Hepatocyte (in vitro differentiated cells): ENCODE data around the gene OSBP2. TPM values are rescaled to one million over a fixed set of nuclear protein-coding genes. Genes with fewer than 3 reads are reported as not detected.

Experiments used
- DNase-seq: peaks from one replicate; pipeline ENCODE4 v3.0.0-alpha.2; 2016; ENCODE audit warnings: low spot score
- H2AFZ ChIP-seq: fragments of 200-600 bp; sonication (generic); 2 replicates; pipeline ENCODE4 v1.6.0; 2016; ENCODE audit warnings: antibody characterized with exemption, mild to moderate bottlenecking
- H3K27ac ChIP-seq: fragments of 200-600 bp; sonication (generic); 2 replicates; pipeline ENCODE4 v1.5.1; 2016; ENCODE audit warnings: mild to moderate bottlenecking
- H3K27me3 ChIP-seq: fragments of 200-600 bp; sonication (generic); 2 replicates; pipeline ENCODE4 v1.6.1; 2016
- H3K36me3 ChIP-seq: fragments of 200-600 bp; sonication (generic); replicated peaks from 2 replicates; pipeline ENCODE4 v1.5.1; 2016; ENCODE audit warnings: low read depth; ENCODE audit not compliant: insufficient read depth
- H3K4me1 ChIP-seq: fragments of 200-600 bp; sonication (generic); 2 replicates; pipeline ENCODE4 v1.5.1; 2016; ENCODE audit warnings: mild to moderate bottlenecking, moderate library complexity; ENCODE audit not compliant: insufficient read depth
- H3K4me2 ChIP-seq: fragments of 200-600 bp; sonication (generic); 2 replicates; pipeline ENCODE4 v1.6.0; 2016
- H3K4me3 ChIP-seq: fragments of 200-600 bp; sonication (generic); 2 replicates; pipeline ENCODE4 v1.5.1; 2016; ENCODE audit warnings: mild to moderate bottlenecking
- H3K79me2 ChIP-seq: fragments of 200-600 bp; sonication (generic); 2 replicates; pipeline ENCODE4 v1.6.0; 2017; ENCODE audit warnings: mild to moderate bottlenecking
- H3K9me2 ChIP-seq: fragments of 200-600 bp; sonication (generic); replicated peaks from 2 replicates; pipeline ENCODE4 v1.6.0; 2017; ENCODE audit warnings: mild to moderate bottlenecking; ENCODE audit not compliant: insufficient read depth
- H3K9me3 ChIP-seq: fragments of 200-600 bp; sonication (generic); 2 replicates; pipeline ENCODE4 v1.5.1; 2016; ENCODE audit warnings: low read depth, mild to moderate bottlenecking
- H4K20me1 ChIP-seq: fragments of 200-600 bp; sonication (generic); 2 replicates; pipeline ENCODE4 v1.6.0; 2016; ENCODE audit warnings: mild to moderate bottlenecking; ENCODE audit not compliant: insufficient read depth, poor library complexity, severe bottlenecking
- CTCF ChIP-seq: fragments of 200-600 bp; sonication (generic); IDR thresholded peaks from 2 replicates; pipeline ENCODE4 v1.5.1; 2016; ENCODE audit warnings: antibody characterized with exemption, mild to moderate bottlenecking; ENCODE audit not compliant: poor library complexity
- EZH2 ChIP-seq: fragments of 200-600 bp; sonication (generic); IDR thresholded peaks from 2 replicates; pipeline ENCODE4 v1.6.1; 2016; ENCODE audit warnings: antibody characterized with exemption, mild to moderate bottlenecking, borderline replicate concordance
- EZH2phosphoT487 ChIP-seq: fragments of 200-600 bp; sonication (generic); IDR thresholded peaks from one replicate; pipeline ENCODE4 v1.6.1; 2018; ENCODE audit warnings: antibody characterized with exemption, mild to moderate bottlenecking, low read depth, moderate library complexity; ENCODE audit not compliant: unreplicated experiment, severe bottlenecking
- WGBS: methylation state at CpG from one replicate; pipeline ENCODE4 v1.1.6; 2016; ENCODE audit warnings: low lambda C conversion rate; ENCODE audit errors: missing lambda C conversion rate; 5-methylcytosine and 5-hydroxymethylcytosine counted together
- polyA plus RNA-seq: library from polyadenylated mRNA; unstranded; fragments of >200 nt; fragmentation: Nextera tagmentation; extraction: Ambion mirVana; gene quantifications from 2 replicates; pipeline ENCODE4 v1.2.1, GENCODE V29; 2016
- total RNA-seq: library from RNA; depleted of rRNA; stranded (reverse); fragments of >200 nt; gene quantifications from 2 replicates; pipeline ENCODE4 v1.2.3, GENCODE V29; 2014

OSBP2 gene
- total and polyA plus RNA-seq, 2 experiments from 2014 or later, result 23.0 to 25.5 TPM

DNA sequence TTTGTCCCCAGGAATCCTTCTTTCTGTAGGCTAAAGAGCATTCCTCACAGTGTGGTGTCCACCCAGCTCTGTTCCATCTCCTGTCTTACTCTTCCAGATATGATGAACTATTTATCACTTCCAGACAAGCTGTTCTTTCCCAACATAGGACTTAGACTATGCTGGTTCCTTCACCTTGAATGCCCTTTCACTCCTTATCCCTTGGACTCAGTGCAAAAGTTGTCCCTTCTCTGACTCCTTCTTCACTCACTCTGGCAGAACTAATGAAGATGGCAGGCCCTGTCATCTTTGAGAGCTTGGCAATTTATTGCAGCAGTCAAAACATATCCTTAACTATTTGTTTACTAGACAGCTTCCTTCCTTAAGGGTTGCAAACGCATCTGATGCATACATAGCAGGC is 3.5 kb upstream of the OSBP2 start:
- no peak for DNase-seq
- Histone ChIP-seq H3K4me2 (no peak overlapping the region), H3K27ac (no peak overlapping the region), H3K79me2 (no peaks in the 10 kb centered on the region), H3K9me3 (no peaks in the 10 kb centered on the region), H3K4me3 (no peak overlapping the region), H3K36me3 (no peaks in the 10 kb centered on the region), H3K4me1 (peaks cover 7% of the 10 kb centered on the region), H2AFZ (no peak overlapping the region), H4K20me1 (no peaks in the 10 kb centered on the region), H3K9me2 (no peaks in the 10 kb centered on the region), H3K27me3 (no peaks in the 10 kb centered on the region)
- TF ChIP-seq EZH2 (no peak), EZH2phosphoT487 (no peak)
- 68% methylated on average over 1 of the region's 1 CpG for WGBS

DNA sequence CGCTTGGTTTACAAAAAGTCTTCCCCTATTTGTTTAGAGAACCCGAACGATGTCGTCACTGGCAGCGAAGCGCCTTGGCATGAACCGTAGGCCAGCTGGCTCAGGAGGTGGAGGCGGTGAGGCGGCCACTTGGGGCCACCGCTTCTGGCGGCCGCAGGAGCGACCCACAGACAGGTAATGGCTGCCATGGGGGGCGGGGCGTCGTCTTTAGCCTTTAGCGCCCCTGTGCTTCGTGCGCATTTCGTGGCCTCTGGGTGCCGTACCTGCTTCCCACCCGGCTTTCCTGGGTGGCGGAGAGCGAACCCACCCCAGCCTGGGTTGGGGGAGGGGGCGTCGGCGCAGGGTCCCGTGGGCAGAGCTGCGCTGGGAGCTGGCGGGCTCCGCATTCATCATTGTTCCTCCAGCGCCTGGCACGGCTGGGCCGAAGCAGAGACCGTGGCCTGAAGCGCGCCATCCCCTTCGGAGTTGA is 469 bp upstream of the OSBP2 start:
- DNase-seq, result peak; percentile 82
- no peaks in the 10 kb centered on the region for H3K36me3 ChIP-seq
- peak overlapping the region; percentile 92 for H3K27ac ChIP-seq
- H3K9me3 ChIP-seq, result no peaks in the 10 kb centered on the region
- H3K4me3 ChIP-seq, result peak overlapping the region; percentile 82
- peak overlapping the region; percentile 87 for H2AFZ ChIP-seq
- H3K27me3 ChIP-seq, result peaks cover 3% of the 10 kb centered on the region
- no peaks in the 10 kb centered on the region for H3K9me2 ChIP-seq
- H3K79me2 ChIP-seq, result no peaks in the 10 kb centered on the region
- TF ChIP-seq EZH2 (no peak), CTCF (no peak), EZH2phosphoT487 (no peak)
- peaks cover 7% of the 10 kb centered on the region for H3K4me1 ChIP-seq
- peak overlapping the region; percentile 94 for H3K4me2 ChIP-seq
- H4K20me1 ChIP-seq, result no peaks in the 10 kb centered on the region
- under 1% methylated on average over 33 of the region's 38 CpGs for WGBS

GRCh38 chr22:30695351-30695851 is 727 bp downstream of the OSBP2 start:
- H3K4me3 ChIP-seq, result peak overlapping the region; percentile 87
- no peaks in the 10 kb centered on the region for H3K79me2 ChIP-seq
- no peaks in the 10 kb centered on the region for H3K9me2 ChIP-seq
- DNase-seq, result no peak
- peaks cover 3% of the 10 kb centered on the region for H3K27me3 ChIP-seq
- H3K36me3 ChIP-seq, result no peaks in the 10 kb centered on the region
- H3K9me3 ChIP-seq, result no peaks in the 10 kb centered on the region
- no peaks in the 10 kb centered on the region for H4K20me1 ChIP-seq
- no peak for TF ChIP-seq EZH2phosphoT487
- no peak for TF ChIP-seq EZH2
- TF ChIP-seq CTCF, result no peak
- H2AFZ ChIP-seq, result peak overlapping the region; percentile 100
- H3K4me2 ChIP-seq, result peak overlapping the region; percentile 99
- 67% methylated on average over 15 of the region's 15 CpGs for WGBS
- H3K27ac ChIP-seq, result no peak overlapping the region
- peaks cover 7% of the 10 kb centered on the region for H3K4me1 ChIP-seq

GRCh38 chr22:30695871-30696655 is 1.4 kb downstream of the OSBP2 start:
- Histone ChIP-seq H3K4me2 (peak overlapping the region; percentile 99), H4K20me1 (no peaks in the 10 kb centered on the region), H3K4me1 (peaks cover 7% of the 10 kb centered on the region), H3K79me2 (no peaks in the 10 kb centered on the region), H3K27me3 (peaks cover 3% of the 10 kb centered on the region), H3K4me3 (no peak overlapping the region), H2AFZ (no peak overlapping the region), H3K9me2 (no peaks in the 10 kb centered on the region), H3K9me3 (no peaks in the 10 kb centered on the region), H3K27ac (no peak overlapping the region), H3K36me3 (no peaks in the 10 kb centered on the region)
- DNase-seq, result no peak
- 93% methylated on average over 7 of the region's 7 CpGs for WGBS
- TF ChIP-seq EZH2 (no peak), EZH2phosphoT487 (no peak), CTCF (no peak)
